ENCODE results near the gene RPS10. TPM values are rescaled to one million over a fixed set of nuclear protein-coding genes. Genes with fewer than 3 reads are reported as not detected.

Gene RPS10
- polyA plus RNA-seq, 3 donors, result 645 to 2,603 (median 1,054) TPM

DNA sequence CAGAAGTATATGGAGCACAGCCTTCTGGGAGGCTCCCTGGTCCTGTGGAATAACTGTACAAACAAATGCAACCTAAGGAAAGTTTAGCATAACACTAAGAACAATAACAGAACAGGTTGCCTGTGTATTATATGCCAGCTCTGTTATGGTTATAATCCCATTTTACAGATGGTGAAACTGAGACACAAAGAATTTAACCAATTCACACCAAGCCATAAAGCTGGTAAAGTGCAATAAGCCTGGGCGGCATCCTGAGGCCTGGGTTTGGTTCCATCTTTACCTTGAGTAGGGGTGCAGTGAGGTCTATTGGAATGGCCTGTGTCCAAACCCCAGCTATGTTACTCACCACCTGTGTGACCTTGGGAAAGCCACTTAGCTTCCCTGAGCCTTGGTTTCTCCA lies 25.3 kb upstream of the RPS10 start:
- intact Hi-C loops (cut with micrococcal nuclease), result no loop called here

DNA sequence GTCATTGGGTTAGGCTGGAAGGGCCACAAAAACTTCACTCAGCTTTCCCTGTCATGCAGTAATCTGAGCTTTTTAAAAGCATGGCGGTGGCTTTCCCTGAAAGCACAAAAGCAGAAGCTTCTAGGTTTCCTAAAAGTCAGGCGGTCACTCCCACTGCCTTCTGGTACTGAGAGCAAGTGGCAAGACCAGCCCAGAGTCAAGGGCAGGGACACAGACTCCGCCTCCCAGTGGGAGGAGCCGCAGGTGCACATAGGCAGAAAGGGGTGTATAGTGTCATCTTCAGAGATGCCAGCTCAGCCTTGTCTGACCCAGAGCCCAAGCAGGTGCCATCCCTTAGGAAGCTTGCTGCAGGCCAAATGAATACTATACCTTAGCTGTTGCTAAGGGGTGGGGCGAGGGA lies 22.0 kb upstream of the RPS10 start:
- Histone ChIP-seq H3K79me2 (ENCODE audit: insufficient read depth, low read length) (no peaks in the 10 kb centered on the region), H3K4me3 (replicated peaks in 1 of 3; ENCODE audit: low read depth in 2 of 3, low read length in 3 of 3) (no peak overlapping the region), H3K9ac (ENCODE audit: insufficient read depth, low read length, poor library complexity, severe bottlenecking) (no peak overlapping the region), H3K4me2 (replicated peaks; ENCODE audit: extremely low read depth, low read length, poor library complexity, severe bottlenecking) (no peak overlapping the region), H3K27me3 (ENCODE audit: control insufficient read depth in 2 of 2, insufficient read depth in 2 of 2, low read length in 2 of 2) (no peaks in the 10 kb centered on the region), H3K9me3 (replicated peaks in 1 of 2; ENCODE audit: control insufficient read depth in 1 of 2, insufficient read depth in 1 of 2, low read length in 2 of 2) (no peaks in the 10 kb centered on the region), H3K27ac (ENCODE audit: low read depth in 1 of 2, low read length in 2 of 2) (no peak overlapping the region), H3K4me1 (ENCODE audit: control insufficient read depth in 1 of 2, insufficient read depth in 2 of 2, low read length in 2 of 2) (peaks cover 8 to 12% of the 10 kb centered on the region in 2 donors), H4K20me1 (ENCODE audit: insufficient read depth, low read length) (no peaks in the 10 kb centered on the region), H2AFZ (ENCODE audit: insufficient read depth, low read depth, low read length, poor library complexity, severe bottlenecking) (peak overlapping the region; percentile 29), H3K36me3 (replicated peaks in 1 of 2; ENCODE audit: control insufficient read depth in 1 of 2, insufficient read depth in 2 of 2, low read length in 2 of 2) (no peaks in the 10 kb centered on the region)
- H3K27me3 Mint-ChIP-seq (ENCODE audit: low read depth in 3 of 3), result peaks cover 0 to 8% (median 5%) of the 10 kb centered on the region in 3 donors
- H3K4me3 Mint-ChIP-seq, result no peak overlapping the region
- DNase-seq, result peak in 1 of 3 donors; percentile 5
- WGBS (ENCODE audit: insufficient coverage), result 67% methylated on average over 1 of the region's 5 CpGs
- H3K27ac Mint-ChIP-seq, result peak overlapping the region in 2 of 7 donors; percentile 7 to 42
- H3K4me1 Mint-ChIP-seq, result peaks cover 11% of the 10 kb centered on the region
- intact Hi-C loops (cut with micrococcal nuclease), result no loop called here
- TF ChIP-seq, protein P1, sequence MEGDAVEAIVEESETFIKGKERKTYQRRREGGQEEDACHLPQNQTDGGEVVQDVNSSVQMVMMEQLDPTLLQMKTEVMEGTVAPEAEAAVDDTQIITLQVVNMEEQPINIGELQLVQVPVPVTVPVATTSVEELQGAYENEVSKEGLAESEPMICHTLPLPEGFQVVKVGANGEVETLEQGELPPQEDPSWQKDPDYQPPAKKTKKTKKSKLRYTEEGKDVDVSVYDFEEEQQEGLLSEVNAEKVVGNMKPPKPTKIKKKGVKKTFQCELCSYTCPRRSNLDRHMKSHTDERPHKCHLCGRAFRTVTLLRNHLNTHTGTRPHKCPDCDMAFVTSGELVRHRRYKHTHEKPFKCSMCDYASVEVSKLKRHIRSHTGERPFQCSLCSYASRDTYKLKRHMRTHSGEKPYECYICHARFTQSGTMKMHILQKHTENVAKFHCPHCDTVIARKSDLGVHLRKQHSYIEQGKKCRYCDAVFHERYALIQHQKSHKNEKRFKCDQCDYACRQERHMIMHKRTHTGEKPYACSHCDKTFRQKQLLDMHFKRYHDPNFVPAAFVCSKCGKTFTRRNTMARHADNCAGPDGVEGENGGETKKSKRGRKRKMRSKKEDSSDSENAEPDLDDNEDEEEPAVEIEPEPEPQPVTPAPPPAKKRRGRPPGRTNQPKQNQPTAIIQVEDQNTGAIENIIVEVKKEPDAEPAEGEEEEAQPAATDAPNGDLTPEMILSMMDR (IDR thresholded peaks at IDR 0.05), result no peak
- H3K36me3 Mint-ChIP-seq, result no peaks in the 10 kb centered on the region
- peaks cover 0 to 3% (median 2%) of the 10 kb centered on the region in 7 donors for H3K9me3 Mint-ChIP-seq

More for the DNA sequence above, 25.3 kb upstream of the RPS10 start:
- no peaks in the 10 kb centered on the region for H3K27me3 ChIP-seq (ENCODE audit: control insufficient read depth in 2 of 2, insufficient read depth in 2 of 2, low read length in 2 of 2)
- Mint-ChIP-seq H3K36me3 (no peaks in the 10 kb centered on the region), H3K4me3 (no peak overlapping the region), H3K4me1 (peaks cover 11% of the 10 kb centered on the region), H3K9me3 (peaks cover 0 to 3% (median 2%) of the 10 kb centered on the region in 7 donors), H3K27me3 (ENCODE audit: low read depth in 3 of 3) (peaks cover 0 to 8% (median 6%) of the 10 kb centered on the region in 3 donors), H3K27ac (no peak overlapping the region)
- WGBS (ENCODE audit: insufficient coverage), result no CpG with 5 or more reads among the region's 1 CpG
- no peak overlapping the region for H3K9ac ChIP-seq (ENCODE audit: insufficient read depth, low read length, poor library complexity, severe bottlenecking)
- H3K79me2 ChIP-seq (ENCODE audit: insufficient read depth, low read length), result no peaks in the 10 kb centered on the region
- H3K4me3 ChIP-seq (replicated peaks in 1 of 3; ENCODE audit: low read depth in 2 of 3, low read length in 3 of 3), result no peak overlapping the region
- no peak overlapping the region for H3K4me2 ChIP-seq (replicated peaks; ENCODE audit: extremely low read depth, low read length, poor library complexity, severe bottlenecking)
- H3K4me1 ChIP-seq (ENCODE audit: control insufficient read depth in 1 of 2, insufficient read depth in 2 of 2, low read length in 2 of 2), result peaks cover 8 to 12% of the 10 kb centered on the region in 2 donors
- no peak overlapping the region for H2AFZ ChIP-seq (ENCODE audit: insufficient read depth, low read depth, low read length, poor library complexity, severe bottlenecking)
- H3K9me3 ChIP-seq (replicated peaks in 1 of 2; ENCODE audit: control insufficient read depth in 1 of 2, insufficient read depth in 1 of 2, low read length in 2 of 2), result no peaks in the 10 kb centered on the region
- H3K27ac ChIP-seq (ENCODE audit: low read depth in 1 of 2, low read length in 2 of 2), result no peak overlapping the region
- TF ChIP-seq, protein P1 (IDR thresholded peaks at IDR 0.05), result no peak
- H4K20me1 ChIP-seq (ENCODE audit: insufficient read depth, low read length), result no peaks in the 10 kb centered on the region
- no peak for DNase-seq
- no peaks in the 10 kb centered on the region for H3K36me3 ChIP-seq (replicated peaks in 1 of 2; ENCODE audit: control insufficient read depth in 1 of 2, insufficient read depth in 2 of 2, low read length in 2 of 2)

Data from CD14-positive monocyte (primary cell).